MM.1S (cell line): ENCODE measurements around the gene CPSF2.

Experiments
- EZH2 ChIP-seq: fragments of 300-600 bp; sonication (generic); optimal IDR thresholded peaks from 2 replicates; pipeline ENCODE3; 2017; ENCODE audit warnings: low read depth, mild to moderate bottlenecking, antibody characterized with exemption, low read length, mixed read lengths
- TF ChIP-seq, protein P1 (sequence below): fragments of 300-600 bp; sonication (generic); IDR thresholded peaks from 2 replicates; pipeline ENCODE4 v1.5.1; 2016; ENCODE audit warnings: antibody characterized with exemption, low read length, mixed read lengths

DNA sequence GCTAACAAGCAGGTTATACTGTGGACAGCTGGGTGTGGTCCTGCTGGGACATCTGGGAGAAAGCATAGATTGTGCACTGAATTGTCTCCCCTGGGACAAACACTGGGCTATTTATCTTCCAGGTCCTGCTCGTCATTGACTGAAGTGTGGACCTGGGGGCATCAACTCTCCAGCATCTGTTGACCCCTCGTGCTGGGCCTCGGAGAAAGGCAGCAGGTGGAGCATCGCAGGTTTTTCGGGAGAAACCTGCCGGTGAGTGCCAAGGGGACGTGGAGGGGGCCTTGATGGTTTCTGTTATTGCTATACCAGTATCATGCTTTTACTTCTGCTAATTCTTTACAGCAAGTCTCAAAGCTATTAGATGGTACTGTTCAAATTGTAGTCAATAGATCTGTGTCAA, 81.3 kb downstream of the CPSF2 start:
- no peak for TF ChIP-seq EZH2
- TF ChIP-seq, protein P1, sequence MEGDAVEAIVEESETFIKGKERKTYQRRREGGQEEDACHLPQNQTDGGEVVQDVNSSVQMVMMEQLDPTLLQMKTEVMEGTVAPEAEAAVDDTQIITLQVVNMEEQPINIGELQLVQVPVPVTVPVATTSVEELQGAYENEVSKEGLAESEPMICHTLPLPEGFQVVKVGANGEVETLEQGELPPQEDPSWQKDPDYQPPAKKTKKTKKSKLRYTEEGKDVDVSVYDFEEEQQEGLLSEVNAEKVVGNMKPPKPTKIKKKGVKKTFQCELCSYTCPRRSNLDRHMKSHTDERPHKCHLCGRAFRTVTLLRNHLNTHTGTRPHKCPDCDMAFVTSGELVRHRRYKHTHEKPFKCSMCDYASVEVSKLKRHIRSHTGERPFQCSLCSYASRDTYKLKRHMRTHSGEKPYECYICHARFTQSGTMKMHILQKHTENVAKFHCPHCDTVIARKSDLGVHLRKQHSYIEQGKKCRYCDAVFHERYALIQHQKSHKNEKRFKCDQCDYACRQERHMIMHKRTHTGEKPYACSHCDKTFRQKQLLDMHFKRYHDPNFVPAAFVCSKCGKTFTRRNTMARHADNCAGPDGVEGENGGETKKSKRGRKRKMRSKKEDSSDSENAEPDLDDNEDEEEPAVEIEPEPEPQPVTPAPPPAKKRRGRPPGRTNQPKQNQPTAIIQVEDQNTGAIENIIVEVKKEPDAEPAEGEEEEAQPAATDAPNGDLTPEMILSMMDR = no peak
